Measurements from ENCODE around the gene ALDH1A1. TPM values are rescaled to one million over a fixed set of nuclear protein-coding genes. Genes with fewer than 3 reads are reported as not detected.

ALDH1A1 gene
- total and polyA plus RNA-seq, 2 of the 8 experiments (the other 6 are each of a cell fraction or from before 2014, with no cell fraction given) = 0.50 to 0.82 TPM

GRCh38 chr9:72913382-72914009 lies 39.4 kb downstream of the ALDH1A1 start:
- no peak overlapping the region for H2BK120ac ChIP-seq (replicated peaks; ENCODE audit: low read depth, low read length)
- H3K27ac ChIP-seq (ENCODE audit: low read depth, low read length) = no peak overlapping the region
- H3K14ac ChIP-seq (ENCODE audit: insufficient read length) = no peak overlapping the region
- no peak overlapping the region for H2AK5ac ChIP-seq (ENCODE audit: low read depth, low read length)
- H3K4ac ChIP-seq (replicated peaks; ENCODE audit: insufficient read length, low read depth, low read length) = no peak overlapping the region
- H3K79me1 ChIP-seq (ENCODE audit: low read depth, low read length) = no peaks in the 10 kb centered on the region
- no peak for TF ChIP-seq RXRA (IDR thresholded peaks at IDR 0.05; ENCODE audit: insufficient read depth, low read depth, low read length)
- no peak for TF ChIP-seq BACH1 (IDR thresholded peaks at IDR 0.05; ENCODE audit: low read length)
- TF ChIP-seq ASH2L (IDR thresholded peaks at IDR 0.05; ENCODE audit: low read length) = no peak
- no peak for TF ChIP-seq POU5F1 (IDR thresholded peaks at IDR 0.05; ENCODE audit: low read depth, low read length)
- no peak for TF ChIP-seq SP1 (IDR thresholded peaks at IDR 0.05; ENCODE audit: low read depth, low read length)
- no peak for TF ChIP-seq KDM4A (IDR thresholded peaks at IDR 0.05; ENCODE audit: low read depth, low read length, severe bottlenecking)
- TF ChIP-seq HDAC6 (IDR thresholded peaks at IDR 0.05; ENCODE audit: low read depth, low read length) = no peak
- TF ChIP-seq CBX5 (IDR thresholded peaks at IDR 0.05; ENCODE audit: low read depth, low read length) = no peak
- TF ChIP-seq SIN3A (conservative IDR thresholded peaks at IDR 0.05 in 1 of 2, IDR thresholded peaks at IDR 0.05 in 1 of 2; ENCODE audit: low read depth in 1 of 2, low read length in 2 of 2) = no peak
- TF ChIP-seq CEBPB (IDR thresholded peaks at IDR 0.05; ENCODE audit: low read depth, low read length) = no peak
- H2BK12ac ChIP-seq (ENCODE audit: low read depth, low read length) = no peak overlapping the region
- H3K9ac ChIP-seq (replicated peaks in 1 of 4; ENCODE audit: extremely low read depth in 1 of 4, low read depth in 3 of 4, low read length in 3 of 4) = no peak overlapping the region
- no peak overlapping the region for H4K91ac ChIP-seq (replicated peaks; ENCODE audit: insufficient read length, low read length)
- no peak overlapping the region for H3K4me3 ChIP-seq (ENCODE audit: extremely low read depth in 1 of 4, insufficient read depth in 2 of 4, low read depth in 3 of 4, low read length in 4 of 4)
- no peaks in the 10 kb centered on the region for H3K9me3 ChIP-seq (ENCODE audit: insufficient read depth in 2 of 2, low read depth in 1 of 2, low read length in 1 of 2)
- H3K23me2 ChIP-seq (ENCODE audit: low read depth, low read length) = no peaks in the 10 kb centered on the region
- H3K4me1 ChIP-seq (replicated peaks in 1 of 4; ENCODE audit: control insufficient read depth in 3 of 4, insufficient read depth in 4 of 4, low read length in 3 of 4) = no peaks in the 10 kb centered on the region; a peak in 1 of 7 replicates
- ChIA-PET CTCF (ENCODE audit: partially characterized antibody) (interaction anchor here (0.6 to 2.3 kb wide), 4 partner anchors 7 to 882 kb away, joined by 3 to 9 read pairs (median 3); no protein-coding TSS in a partner anchor), POLR2A (ENCODE audit: partially characterized antibody) (no interaction called here)
- no peak overlapping the region for H4K5ac ChIP-seq (ENCODE audit: insufficient read length, low read depth, low read length)
- H4K8ac ChIP-seq (ENCODE audit: extremely low read depth, insufficient read depth, low read length) = no peak overlapping the region
- H3K23ac ChIP-seq (ENCODE audit: insufficient read length) = no peak overlapping the region
- H3K36me3 ChIP-seq (ENCODE audit: control insufficient read depth in 2 of 4, insufficient read depth in 4 of 4, low read length in 3 of 4) = no peaks in the 10 kb centered on the region
- H4K20me1 ChIP-seq (replicated peaks in 1 of 2; ENCODE audit: control insufficient read depth in 1 of 2, insufficient read depth in 2 of 2, low read length in 2 of 2) = no peaks in the 10 kb centered on the region
- no peak overlapping the region for H2AFZ ChIP-seq (ENCODE audit: low read length)
- FAIRE-seq = no peak
- H3K18ac ChIP-seq (ENCODE audit: extremely low read depth, low read length) = no peak overlapping the region
- DNase-seq (ENCODE audit: low read depth in 1 of 2, low spot score in 2 of 2) = no peak
- no peak overlapping the region for H2BK5ac ChIP-seq (ENCODE audit: low read depth, low read length)
- no peak overlapping the region for H2BK15ac ChIP-seq (ENCODE audit: low read length)
- H3K27me3 ChIP-seq (replicated peaks in 1 of 4; ENCODE audit: control insufficient read depth in 3 of 4, extremely low read depth in 1 of 4, insufficient read depth in 3 of 4, low read length in 3 of 4) = no peaks in the 10 kb centered on the region
- H3K56ac ChIP-seq (replicated peaks; ENCODE audit: insufficient read length, low read depth, low read length) = no peak overlapping the region
- WGBS, 2 experiments (ENCODE audit: extremely low coverage in 1 of 2, insufficient coverage in 1 of 2, insufficient read length in 1 of 2, insufficient replicate concordance in 2 of 2, low coverage in 1 of 2, low lambda C conversion rate in 2 of 2, missing lambda C conversion rate in 1 of 2) = 91% methylated on average over 4 of the region's 4 CpGs; no CpG with 5 or more reads in 1 of the 2 experiments
- no peaks in the 10 kb centered on the region for H3K79me2 ChIP-seq (ENCODE audit: control insufficient read depth in 1 of 2, insufficient read depth in 2 of 2, low read length in 2 of 2)
- H3K4me2 ChIP-seq (ENCODE audit: insufficient read depth in 1 of 2, low read depth in 2 of 2, low read length in 2 of 2) = no peak overlapping the region
- no peak overlapping the region for H2BK20ac ChIP-seq (ENCODE audit: low read length)

All from H1 (cell line).